GM21528 (cell line): ENCODE results near the gene UCMA.
"Not testable (repeated sequence)": the region's sequence is repeated elsewhere in the genome, so short reads cannot be mapped to it uniquely, and the experiment has no call there.

Experiments
- ATAC-seq: cut with Tn5 transposase; IDR thresholded peaks from one replicate; pipeline ENCODE4 v1.9.1; 2021; ENCODE audit warnings: mild to moderate bottlenecking, moderate library complexity; ENCODE audit not compliant: unreplicated experiment, low FRiP score

The UCMA gene, protein sequence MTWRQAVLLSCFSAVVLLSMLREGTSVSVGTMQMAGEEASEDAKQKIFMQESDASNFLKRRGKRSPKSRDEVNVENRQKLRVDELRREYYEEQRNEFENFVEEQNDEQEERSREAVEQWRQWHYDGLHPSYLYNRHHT

DNA sequence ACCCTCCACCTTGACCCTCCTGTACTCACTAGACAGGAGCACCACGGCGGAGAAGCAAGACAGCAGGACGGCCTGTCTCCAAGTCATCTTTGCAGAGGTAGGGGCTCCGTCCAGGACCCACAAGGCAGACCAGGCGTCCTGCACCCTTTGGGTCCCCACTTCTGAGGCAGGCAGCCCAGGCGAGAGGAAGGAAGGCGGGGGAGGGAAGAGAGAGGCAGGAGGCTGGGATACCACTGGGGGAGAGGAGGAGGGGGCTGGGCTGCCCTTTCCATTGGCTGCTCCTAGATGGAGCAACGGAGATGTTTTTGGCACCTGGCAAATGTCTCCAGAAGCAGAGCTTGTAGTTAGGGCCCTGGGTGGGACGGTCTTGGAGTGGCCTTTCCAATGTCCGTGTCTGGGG lies at the start of gene UCMA:
TSS of gene UCMA (minus strand) at position 203 of the 400 bp plus-strand sequence. CDS start at position 87, 116 bp downstream.
- no peak for ATAC-seq

DNA sequence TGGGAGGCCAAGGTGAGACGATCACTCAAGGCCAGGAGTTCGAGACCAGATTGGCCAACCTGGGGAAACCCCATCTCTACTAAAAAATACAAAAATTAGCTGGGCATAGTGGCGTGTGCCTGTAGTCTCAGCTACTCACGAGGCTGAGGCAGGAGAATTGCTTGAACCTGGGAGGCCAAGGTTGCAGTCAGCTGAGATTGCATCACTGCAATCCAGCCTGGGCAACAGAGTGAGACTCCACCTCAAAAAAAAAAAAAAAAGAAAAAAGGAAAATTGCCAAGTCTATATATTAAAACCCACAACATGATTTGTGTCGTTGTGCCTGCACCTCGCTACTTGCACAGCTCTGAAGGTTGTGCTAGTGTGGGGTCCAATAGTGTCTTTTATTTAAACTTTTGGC lies 48.2 kb upstream of the UCMA start:
- ATAC-seq, result not testable (repeated sequence)

DNA sequence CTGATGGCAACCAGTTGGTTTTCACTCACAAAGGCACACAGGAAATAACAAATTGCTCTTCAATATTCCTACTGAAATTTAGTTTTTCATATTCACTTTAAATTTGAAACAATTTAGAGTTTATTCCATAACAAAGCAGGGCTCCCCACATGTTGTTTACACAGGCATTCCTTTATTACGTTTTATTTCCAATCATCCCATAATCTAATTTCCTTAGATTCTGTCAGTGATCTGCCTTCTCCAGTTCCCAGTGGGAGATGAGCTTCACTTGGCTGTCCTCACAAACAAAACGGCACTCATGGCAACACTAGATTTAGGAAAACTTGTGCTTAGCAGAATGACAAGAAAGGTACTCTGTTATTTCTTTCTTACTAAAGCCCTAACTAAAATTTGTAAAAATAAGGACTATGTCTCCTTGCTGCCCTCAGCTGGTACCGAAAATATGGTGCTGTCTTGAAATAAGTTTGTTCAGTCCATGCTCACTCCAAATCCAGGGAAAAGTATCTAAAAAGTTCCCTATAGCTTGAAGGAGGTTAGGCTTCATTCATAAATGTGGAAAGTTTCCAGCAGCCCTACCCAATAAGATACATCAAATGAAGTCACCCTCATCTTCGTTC lies 42.7 kb upstream of the UCMA start:
- ATAC-seq, result no peak

DNA sequence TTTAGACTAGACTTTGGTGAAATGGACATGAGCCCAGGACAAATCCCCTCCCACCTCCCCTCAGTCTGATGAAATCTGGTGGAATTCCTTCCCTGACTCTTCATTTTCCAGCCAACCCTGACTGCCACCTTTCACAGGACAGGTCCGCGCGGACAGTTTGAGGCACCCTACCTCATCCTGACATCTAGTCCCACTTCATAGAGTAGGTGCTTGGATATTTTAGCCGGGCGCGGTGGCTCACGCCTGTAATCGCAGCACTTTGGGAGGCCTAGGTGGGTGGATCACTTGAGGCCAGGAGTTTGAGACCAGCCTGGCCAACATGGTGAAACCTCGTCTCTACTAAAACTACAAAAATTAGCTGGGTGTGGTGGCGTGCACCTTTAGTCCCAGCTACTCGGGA lies 42.0 kb upstream of the UCMA start:
- ATAC-seq, result not testable (repeated sequence)

DNA sequence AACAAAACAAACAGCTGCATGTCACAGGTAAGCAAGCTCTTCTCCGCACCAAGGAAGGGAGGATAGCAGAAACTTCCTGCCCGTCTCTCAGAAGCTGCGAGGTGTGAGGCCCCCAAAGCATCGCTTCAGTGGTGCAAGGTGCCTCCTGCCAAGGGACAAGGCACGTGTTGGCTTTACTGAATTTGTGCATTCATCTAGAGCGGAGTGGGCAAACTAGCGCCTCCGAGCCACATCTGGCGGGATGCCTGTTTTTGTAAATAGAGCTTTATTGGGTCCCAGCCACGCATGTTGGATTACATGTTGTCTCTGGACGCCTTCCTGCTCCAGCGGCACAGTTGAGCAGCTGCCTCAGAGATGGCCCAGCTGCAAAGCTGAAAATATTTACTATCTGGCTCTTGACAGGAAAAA lies 38.0 kb upstream of the UCMA start:
- ATAC-seq, result no peak

DNA sequence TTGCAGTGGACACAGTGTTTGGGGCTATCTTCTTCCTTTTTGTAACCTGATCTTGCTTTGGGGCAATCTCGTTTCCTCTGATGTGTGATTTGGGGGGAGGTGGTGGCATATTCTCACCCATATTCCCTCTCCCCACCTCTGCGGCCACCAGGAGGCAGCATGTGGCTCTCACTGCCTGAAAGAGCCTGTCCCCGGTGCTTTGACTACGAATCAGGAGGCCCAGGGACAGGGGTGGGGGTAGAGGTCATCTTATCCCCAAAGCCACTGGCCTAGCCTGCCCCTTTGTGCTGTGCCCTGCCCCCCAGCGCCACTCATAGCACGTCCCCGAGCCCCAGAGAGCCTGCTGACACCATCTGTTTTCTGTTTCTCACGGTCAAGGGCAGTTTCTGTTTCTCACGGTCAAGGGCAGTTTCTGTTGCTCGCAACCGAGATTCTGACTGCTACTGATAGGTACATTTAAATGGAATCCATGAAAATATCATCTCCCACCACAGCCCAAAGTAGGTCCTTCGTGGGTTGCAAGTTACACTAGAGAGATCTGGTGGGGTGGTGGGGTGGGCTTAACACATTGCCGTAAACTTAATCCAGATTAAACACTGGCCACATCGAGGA lies 37.5 kb upstream of the UCMA start:
- ATAC-seq, result no peak

DNA sequence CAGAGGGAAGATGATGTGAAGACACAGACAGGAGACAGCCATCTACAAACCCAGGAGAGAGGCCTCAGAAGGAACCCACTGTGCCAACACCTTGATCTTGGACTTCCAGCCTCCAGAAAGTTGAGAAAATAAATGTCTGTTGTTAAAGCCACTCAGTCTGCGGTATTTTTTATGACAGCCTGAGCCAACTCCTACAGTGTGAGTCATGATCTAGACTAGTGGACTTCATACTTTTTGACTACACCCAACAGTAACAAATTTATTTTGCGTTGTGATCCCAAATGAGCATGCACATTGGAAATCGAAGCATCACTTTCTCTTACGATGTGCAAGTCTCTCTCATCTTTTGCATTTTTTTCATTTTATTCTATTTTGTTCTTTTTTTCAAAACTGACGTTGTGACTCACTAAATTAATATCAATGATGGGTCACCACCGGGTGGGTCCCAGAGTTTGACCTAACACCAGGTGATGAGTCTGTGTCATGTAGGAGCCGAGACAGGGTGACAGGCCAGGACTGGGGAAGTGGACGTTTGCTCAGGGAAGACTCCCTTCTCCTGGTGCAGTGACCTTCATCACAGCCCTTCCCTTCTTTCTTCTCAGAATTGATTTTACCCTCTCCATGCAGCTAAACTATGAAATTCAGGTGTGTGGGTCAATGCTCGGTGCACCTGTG lies 36.8 kb upstream of the UCMA start:
- no peak for ATAC-seq

DNA sequence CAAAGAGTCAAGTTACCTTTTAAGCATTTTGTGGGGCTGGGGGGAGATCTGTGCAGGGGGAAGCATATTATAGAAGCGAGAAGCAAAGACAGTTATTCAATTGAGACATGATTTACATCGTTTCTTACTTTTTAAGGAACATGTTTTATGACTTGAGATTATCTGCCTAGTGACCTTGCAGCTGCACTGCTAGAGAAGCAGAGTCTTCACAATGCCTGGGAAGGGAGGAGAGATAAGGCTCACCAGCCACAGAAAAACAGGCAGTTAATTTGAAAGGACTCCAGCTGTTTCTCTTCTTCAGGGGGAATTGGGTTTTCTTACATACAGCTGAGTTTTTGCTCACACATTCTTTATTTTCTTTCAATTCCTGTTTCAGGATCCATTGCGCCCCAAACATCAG lies 34.7 kb upstream of the UCMA start:
- ATAC-seq, result no peak

DNA sequence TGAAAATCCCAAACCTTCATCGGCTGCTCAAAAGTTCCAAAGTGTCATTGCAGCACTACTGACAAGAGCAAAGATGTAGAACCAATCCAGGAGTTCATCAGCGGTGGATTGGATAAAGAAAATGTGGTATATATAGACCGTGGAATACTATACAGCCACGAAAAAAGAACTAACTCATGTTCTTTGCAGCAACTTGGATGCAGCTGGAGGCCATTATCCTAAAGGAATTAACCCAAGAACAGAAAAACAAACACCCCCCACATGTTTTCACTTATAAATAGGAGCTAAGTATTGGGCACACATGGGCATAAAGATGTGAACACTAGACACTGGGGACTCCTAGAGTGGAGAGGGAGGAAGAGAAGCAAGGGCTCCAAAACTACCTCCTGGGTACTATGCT lies 34.1 kb upstream of the UCMA start:
- no peak for ATAC-seq

DNA sequence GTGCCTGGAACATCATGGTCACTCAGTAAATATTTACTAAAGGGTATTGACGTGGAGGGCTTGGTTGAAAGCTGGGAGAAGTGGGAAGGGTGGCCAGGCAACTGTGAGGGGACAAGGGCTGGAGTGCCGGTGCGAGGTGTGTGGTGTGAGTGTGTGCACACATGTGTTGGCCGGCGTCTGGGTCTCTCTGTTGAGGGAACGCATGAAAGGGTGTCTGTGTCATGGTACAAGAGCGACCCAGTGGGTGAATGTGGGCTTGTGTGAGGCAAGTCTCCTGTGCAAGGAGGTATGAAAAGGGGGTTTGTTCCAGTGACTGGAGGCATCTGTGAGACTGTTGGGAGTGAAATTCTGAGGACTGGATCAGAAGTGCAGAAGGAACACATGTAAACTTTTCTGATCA lies 29.4 kb upstream of the UCMA start:
- ATAC-seq, result no peak

DNA sequence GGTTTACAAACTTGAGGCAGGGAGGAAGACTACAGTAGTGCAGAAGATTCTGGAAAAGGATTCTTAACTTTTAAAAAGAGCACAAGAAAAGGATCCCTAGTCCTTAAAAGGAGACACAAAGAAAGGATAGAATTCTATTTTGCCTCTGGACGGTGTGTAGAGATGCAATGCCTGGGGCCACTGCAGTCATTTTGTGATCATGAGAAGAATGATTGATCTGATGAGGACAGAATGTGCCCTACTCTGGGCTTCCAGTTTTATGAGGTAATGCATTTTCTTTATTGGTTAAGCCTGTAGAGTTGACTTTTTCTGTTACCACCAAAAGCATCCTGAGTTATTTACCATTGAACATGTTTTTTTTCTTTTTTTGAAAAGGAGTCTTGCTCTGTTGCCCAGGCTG lies 28.3 kb upstream of the UCMA start:
- no peak for ATAC-seq

DNA sequence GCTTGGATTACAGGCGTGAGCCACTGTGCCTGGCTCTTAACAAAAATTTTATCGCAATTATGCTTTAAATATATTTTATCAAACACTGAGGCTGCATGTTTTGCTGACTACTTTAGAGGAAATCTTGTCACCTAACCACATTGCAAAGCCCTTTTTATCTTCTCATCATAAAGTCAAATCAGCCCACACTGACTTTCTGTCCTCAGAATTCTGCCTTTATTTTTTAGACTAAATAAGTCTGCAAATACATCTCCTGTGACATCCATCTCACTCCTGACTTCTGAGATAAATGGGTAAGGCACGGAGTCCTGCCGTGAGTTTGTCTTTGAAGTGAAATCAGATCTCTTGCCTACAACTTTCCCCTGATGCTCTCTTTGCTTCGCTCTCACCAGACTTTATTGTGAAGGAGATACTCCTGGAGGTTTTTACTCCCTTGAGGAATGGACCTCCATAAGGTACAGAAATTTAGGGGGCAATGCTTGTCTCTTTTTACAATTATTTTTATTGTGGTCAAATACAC lies 23.5 kb upstream of the UCMA start:
- no peak for ATAC-seq

DNA sequence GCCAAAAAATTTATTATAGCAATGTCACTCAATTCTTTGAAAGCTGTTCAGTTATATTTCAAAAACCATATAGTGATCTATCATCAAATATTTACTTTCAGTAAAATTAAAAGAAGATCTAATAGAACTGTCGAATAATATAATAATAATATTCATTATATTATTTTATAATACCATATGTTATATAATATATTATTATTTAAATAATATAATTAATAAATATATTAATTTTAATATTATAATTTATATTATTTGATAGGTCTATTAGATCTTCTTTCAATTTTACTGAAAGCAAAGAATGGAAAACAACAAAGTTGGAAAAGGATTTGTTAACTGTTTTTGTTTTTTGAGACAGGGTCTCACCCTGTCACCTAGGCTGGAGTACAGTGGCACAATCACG lies 22.5 kb upstream of the UCMA start:
- ATAC-seq, result no peak

DNA sequence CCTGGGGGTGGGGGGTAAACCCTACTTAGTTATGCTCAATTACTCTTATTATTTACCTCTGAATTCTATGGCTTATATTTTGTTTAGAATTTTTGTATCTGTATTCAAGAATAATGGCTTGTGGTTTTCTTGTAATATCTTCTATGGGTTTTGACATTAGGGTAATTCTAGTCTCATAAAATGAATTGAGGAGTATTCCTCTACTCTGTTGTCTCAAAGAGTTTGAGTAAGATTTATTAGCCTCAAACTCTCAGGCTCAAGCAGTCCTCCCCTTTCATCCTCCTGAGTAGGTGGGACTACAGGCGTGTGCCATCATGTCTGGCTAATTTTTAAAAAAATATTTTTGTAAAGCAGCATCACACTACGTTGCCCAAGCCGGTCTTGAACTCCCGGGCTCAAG lies 19.6 kb upstream of the UCMA start:
- ATAC-seq, result no peak

DNA sequence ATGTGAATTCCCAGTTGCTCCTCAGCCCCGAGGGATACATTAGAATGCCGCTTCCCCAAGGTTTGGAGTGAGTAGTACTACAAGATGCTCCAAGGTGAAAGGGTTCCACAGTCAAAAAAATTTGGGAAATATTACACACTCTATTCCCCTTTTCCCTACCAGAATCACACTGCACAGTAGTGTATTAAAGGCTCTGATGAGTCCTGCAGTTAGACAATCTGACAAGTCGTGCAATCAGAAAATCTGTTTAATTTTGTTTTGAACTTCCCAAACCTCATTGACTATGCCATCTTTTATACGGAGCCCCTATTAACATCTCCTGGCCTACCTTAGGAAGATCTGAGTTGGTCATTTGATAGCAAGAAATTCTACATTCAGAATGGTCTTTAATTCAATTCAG lies 13.6 kb upstream of the UCMA start:
- ATAC-seq, result no peak

DNA sequence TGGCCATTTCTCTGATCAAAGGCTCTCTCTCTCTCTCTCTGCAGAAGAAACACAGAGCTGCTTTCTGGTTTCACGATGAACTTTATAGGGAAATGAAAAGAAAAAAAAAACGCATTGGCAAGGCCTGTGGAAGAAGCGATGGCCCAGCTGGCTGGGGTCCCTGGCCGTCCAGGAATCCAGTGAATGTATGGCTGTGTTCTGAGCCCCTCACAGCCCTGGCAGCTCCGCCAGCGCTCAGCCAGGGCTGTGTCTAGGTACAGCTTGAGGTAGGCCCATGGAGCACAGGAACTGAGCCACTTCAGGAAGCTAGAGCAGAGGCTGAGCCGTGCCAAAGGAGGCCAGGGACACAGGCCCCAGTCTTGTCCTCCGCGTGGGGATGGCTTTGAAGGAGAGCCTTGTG lies 13.1 kb upstream of the UCMA start:
- no peak for ATAC-seq

DNA sequence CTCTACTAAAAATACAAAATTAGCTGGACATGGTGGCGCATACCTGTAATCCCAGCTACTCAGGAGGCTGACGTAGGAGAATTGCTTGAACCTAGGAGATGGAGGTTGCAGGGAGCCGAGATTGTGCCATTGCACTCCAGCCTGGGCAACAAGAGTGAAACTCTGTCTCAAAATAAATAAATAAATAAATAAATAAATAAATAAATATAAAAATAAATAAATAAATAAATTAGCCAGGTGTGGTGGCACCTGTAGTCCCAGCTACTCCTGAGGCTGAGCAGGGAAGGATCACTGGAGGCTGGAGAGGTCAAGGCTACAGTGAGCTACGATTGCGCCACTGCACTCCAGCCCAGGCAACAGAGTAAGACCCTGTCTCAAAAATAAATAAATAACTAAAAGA lies 8.1 kb upstream of the UCMA start:
- ATAC-seq, result not testable (repeated sequence)

DNA sequence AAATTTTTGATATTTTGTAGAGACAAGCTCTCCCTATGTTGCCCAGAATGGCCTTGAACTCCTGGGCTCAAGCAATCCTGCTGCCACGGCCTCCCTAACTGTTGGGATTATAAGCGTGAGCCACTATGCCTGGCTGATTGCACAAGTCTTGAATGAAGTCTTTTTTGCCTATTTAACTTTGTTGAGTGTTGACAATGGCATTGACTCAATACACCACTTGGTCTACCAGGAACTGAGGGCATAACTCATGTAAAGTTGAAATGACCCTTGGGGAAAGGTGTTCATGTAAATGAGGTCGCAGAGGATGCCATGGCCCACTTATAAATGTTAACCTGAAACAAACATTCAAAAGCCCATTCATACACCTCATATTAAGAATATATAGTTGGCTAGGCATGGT lies 7.4 kb upstream of the UCMA start:
- no peak for ATAC-seq

DNA sequence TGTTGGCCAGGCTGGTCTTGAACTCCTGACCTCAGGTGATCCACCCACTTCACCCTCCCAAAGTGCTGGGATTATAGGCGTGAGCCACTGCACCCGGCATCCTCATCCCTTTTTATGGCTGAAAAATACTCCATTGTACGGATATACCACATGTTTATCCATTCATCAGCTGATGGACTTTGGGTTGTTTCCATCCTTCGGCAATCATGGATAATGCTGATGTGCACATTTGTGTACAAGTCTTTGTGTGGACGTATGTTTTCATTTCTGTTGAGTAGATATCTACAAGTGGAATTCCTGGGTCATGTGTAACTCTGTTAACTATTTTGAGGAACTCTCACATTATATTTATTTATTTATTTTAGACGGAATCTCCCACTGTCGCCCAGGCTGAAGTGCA lies 5.7 kb upstream of the UCMA start:
- no peak for ATAC-seq

DNA sequence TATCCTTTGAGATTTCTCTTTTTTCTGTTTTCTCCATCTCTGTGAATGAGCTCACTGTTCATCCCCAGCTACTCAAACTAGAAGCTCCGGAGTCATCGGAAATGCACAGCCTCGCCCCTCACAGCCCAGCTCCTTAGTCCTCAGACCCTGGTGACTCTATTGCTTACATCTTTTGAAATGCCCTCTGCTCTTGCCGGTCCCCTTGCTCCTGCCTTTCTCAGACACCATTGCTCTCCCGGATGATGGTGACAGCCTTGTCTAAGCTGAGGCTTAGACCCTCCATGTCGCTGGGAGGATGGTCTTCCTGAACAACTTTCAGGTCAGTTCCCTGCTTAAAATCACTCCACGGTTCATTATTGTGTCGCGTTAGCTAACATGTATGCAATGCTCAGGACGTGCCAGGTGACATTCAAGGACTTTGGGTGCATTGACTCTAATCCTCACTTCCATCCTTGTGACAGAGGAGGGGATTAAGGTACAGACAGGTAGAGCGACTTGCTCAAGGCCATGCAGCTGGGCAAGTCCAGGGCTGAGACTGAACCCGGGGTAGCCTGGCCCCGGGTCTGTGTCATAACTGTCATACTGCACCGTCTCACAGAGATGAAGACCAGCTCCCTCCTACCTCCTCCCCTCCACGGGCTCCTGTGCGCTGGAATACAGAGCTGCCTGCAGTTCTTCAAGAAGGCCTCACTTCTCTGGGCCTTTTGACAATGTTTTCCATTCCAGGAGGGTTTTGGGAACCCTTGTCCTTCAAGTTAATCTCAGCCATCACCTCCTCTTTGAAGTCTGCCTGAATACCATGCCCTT lies 4.3 kb upstream of the UCMA start:
- no peak for ATAC-seq

DNA sequence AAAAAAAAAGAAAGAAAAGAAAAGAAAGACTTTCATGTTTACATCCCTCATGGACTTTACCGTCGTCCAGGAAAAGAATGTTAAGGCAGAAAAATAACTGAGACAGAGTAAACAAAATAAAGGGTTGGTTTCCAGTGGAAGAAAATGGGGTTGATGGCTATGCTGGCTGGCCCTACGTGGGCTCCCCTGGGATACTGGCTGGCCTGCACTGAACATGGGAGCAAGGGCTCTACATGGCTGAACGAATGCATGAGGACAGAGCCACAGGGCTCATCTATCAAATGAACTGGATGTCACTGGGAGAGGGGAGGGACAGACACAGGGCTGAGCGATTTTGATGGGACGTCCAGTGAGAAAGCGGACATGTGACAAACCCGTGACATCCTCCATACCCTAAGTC lies 2.5 kb upstream of the UCMA start:
- ATAC-seq, result no peak
